Measurements from ENCODE around the gene RAPGEF3.

RAPGEF3 gene

GRCh38 chr12:47776471-47777143, 17.9 kb upstream of the RAPGEF3 start:
- DNase-seq (ENCODE audit: low read depth): no peak

- no peak for DNase-seq (ENCODE audit: low read depth)
Observed at GRCh38 chr12:47775100-47775911, 16.6 kb upstream of the RAPGEF3 start.

- no peak for DNase-seq (ENCODE audit: low read depth)
Observed at GRCh38 chr12:47774663-47775062, 16.0 kb upstream of the RAPGEF3 start.

GRCh38 chr12:47773858-47774580, 15.3 kb upstream of the RAPGEF3 start:
- DNase-seq (ENCODE audit: low read depth): no peak

- peak; percentile 54 for DNase-seq (ENCODE audit: low read depth)
Observed at GRCh38 chr12:47773062-47773857, 14.6 kb upstream of the RAPGEF3 start, which contains the start of gene SLC48A1. TSS of gene SLC48A1 (plus strand) at chr12:47773238. CDS start at chr12:47773305, 67 bp downstream.

- no peak for DNase-seq (ENCODE audit: low read depth)
Observed at GRCh38 chr12:47772738-47773061, 14.0 kb upstream of the RAPGEF3 start.

GRCh38 chr12:47772094-47772660, 13.5 kb upstream of the RAPGEF3 start:
- no peak for DNase-seq (ENCODE audit: low read depth)

GRCh38 chr12:47771304-47771703, 12.6 kb upstream of the RAPGEF3 start:
- DNase-seq (ENCODE audit: low read depth): no peak

GRCh38 chr12:47770086-47770726, 11.5 kb upstream of the RAPGEF3 start:
- no peak for DNase-seq (ENCODE audit: low read depth)

GRCh38 chr12:47769234-47770085, 10.8 kb upstream of the RAPGEF3 start:
- DNase-seq (ENCODE audit: low read depth): no peak

- no peak for DNase-seq (ENCODE audit: low read depth)
Observed at GRCh38 chr12:47768323-47768811, 9.7 kb upstream of the RAPGEF3 start.

- DNase-seq (ENCODE audit: low read depth): peak; percentile 28
Observed at GRCh38 chr12:47767216-47767724, 8.6 kb upstream of the RAPGEF3 start.

GRCh38 chr12:47766502-47767215, 8.0 kb upstream of the RAPGEF3 start:
- no peak for DNase-seq (ENCODE audit: low read depth)

- DNase-seq (ENCODE audit: low read depth): no peak
Observed at GRCh38 chr12:47763481-47764346, 5.0 kb upstream of the RAPGEF3 start.

GRCh38 chr12:47762850-47763465, 4.3 kb upstream of the RAPGEF3 start:
- no peak for DNase-seq (ENCODE audit: low read depth)

GRCh38 chr12:47758584-47758833, 171 bp downstream of the RAPGEF3 start:
- DNase-seq (ENCODE audit: low read depth): no peak

GRCh38 chr12:47757840-47758583, 668 bp downstream of the RAPGEF3 start:
- no peak for DNase-seq (ENCODE audit: low read depth)

All from stimulated activated CD8-positive, alpha-beta memory T cell treated with anti-CD3 and anti-CD28 coated beads, Interleukin-15, amount 100 ng/mL, for 24 hours (primary cell).